A673 (cell line): ENCODE results near the gene PDE9A. TPM values are rescaled to one million over a fixed set of nuclear protein-coding genes. Genes with fewer than 3 reads are reported as not detected.

Experiments
- BruUV-seq: library from RNA; stranded (reverse); fragments of 400-500 nt; replicated peaks from 2 replicates; lab custom pipeline; 2021; lab: Mats Ljungman, UMichigan
- CTCF ChIA-PET: fragments of 300-600 bp; sonication (Branson Sonifier 250); formaldehyde crosslinking; loops from one replicate; lab custom pipeline; 2022; ENCODE audit warnings: antibody characterized with exemption; lab: Charles Lee
- POLR2A ChIA-PET: fragments of 300-600 bp; sonication (Branson Sonifier 250); formaldehyde crosslinking; loops from one replicate; lab custom pipeline; 2022; ENCODE audit warnings: antibody characterized with exemption; ENCODE audit not compliant: low non-redundant PET; lab: Charles Lee
- DNase-seq: peaks from one replicate; pipeline ENCODE4 v3.0.0-alpha.2; 2015; ENCODE audit warnings: low spot score
- H3K27ac ChIP-seq: fragments of 200-600 bp; sonication (generic); 2 replicates; pipeline ENCODE4 v1.5.1; 2016; ENCODE audit warnings: mixed run types, low read depth, mild to moderate bottlenecking, mixed read lengths, antibody characterized with exemption, low read length; ENCODE audit not compliant: poor library complexity, severe bottlenecking
- H3K27me3 ChIP-seq: fragments of 200-600 bp; sonication (generic); replicated peaks from 2 replicates; pipeline ENCODE4 v1.6.1; 2017; ENCODE audit warnings: mixed run types, low read depth, mild to moderate bottlenecking, mixed read lengths, antibody characterized with exemption, low read length; ENCODE audit not compliant: insufficient read depth, poor library complexity
- H3K36me3 ChIP-seq: fragments of 200-600 bp; sonication (generic); 2 replicates; pipeline ENCODE4 v1.6.1; 2016; ENCODE audit warnings: mixed run types, mild to moderate bottlenecking, mixed read lengths, antibody characterized with exemption, low read length; ENCODE audit not compliant: insufficient read depth, poor library complexity, severe bottlenecking
- H3K4me1 ChIP-seq: fragments of 200-600 bp; sonication (generic); 2 replicates; pipeline ENCODE4 v1.6.1; 2017; ENCODE audit warnings: mixed run types, mild to moderate bottlenecking, mixed read lengths, antibody characterized with exemption, low read length; ENCODE audit not compliant: insufficient read depth, poor library complexity, severe bottlenecking
- H3K4me3 ChIP-seq: fragments of 200-600 bp; sonication (generic); 2 replicates; pipeline ENCODE4 v1.5.1; 2016; ENCODE audit warnings: low read depth, mixed run types, mild to moderate bottlenecking, mixed read lengths, low read length; ENCODE audit not compliant: poor library complexity, severe bottlenecking
- H3K9me3 ChIP-seq: fragments of 200-600 bp; sonication (generic); 2 replicates; pipeline ENCODE4 v1.6.1; 2016; ENCODE audit warnings: mixed run types, low read depth, mild to moderate bottlenecking, mixed read lengths, antibody characterized with exemption, low read length; ENCODE audit not compliant: poor library complexity, severe bottlenecking
- CTCF ChIP-seq: fragments of 300-800, 200-600 bp; sonication (generic); conservative IDR thresholded peaks from 2 replicates; pipeline ENCODE4 v1.5.1; 2017; ENCODE audit warnings: low read depth, mild to moderate bottlenecking, antibody characterized with exemption, low read length, moderate library complexity, mixed read lengths
- EZH2 ChIP-seq: fragments of 200-600 bp; sonication (generic); IDR thresholded peaks from 2 replicates; pipeline ENCODE4 v1.6.1; 2017; ENCODE audit warnings: borderline replicate concordance, low read depth, mild to moderate bottlenecking, mixed read lengths, antibody characterized with exemption, low read length; ENCODE audit not compliant: poor library complexity, severe bottlenecking
- intact Hi-C: fragments of 100-400 bp; cut with micrococcal nuclease; formaldehyde crosslinking; loops from one replicate; pipeline ENCODE4 v1.10.0; 2022; ENCODE audit not compliant: unreplicated experiment
- total RNA-seq: library from RNA; stranded (reverse); gene quantifications from 2 replicates; pipeline ENCODE4 v1.2.3, GENCODE V29; 2021

The PDE9A gene
- total RNA-seq, 1 experiment from 2014 or later: 14.3 TPM

GRCh38 chr21:42616941-42617340 is 36.5 kb upstream of the PDE9A start:
- Histone ChIP-seq H3K9me3 (no peaks in the 10 kb centered on the region), H3K4me1 (no peaks in the 10 kb centered on the region), H3K27me3 (no peaks in the 10 kb centered on the region), H3K36me3 (no peaks in the 10 kb centered on the region), H3K27ac (no peak overlapping the region), H3K4me3 (no peak overlapping the region)
- TF ChIP-seq EZH2 (no peak), CTCF (no peak)
- intact Hi-C loops: no loop called here
- no TSS peak for BruUV-seq
- CTCF ChIA-PET: interaction anchor here (0.8 kb wide), 1 partner anchor 36 kb away, joined by 3 read pairs; no protein-coding TSS in a partner anchor
- POLR2A ChIA-PET: no interaction called here
- no peak for DNase-seq

GRCh38 chr21:42617486-42617885 is 35.9 kb upstream of the PDE9A start:
- no peaks in the 10 kb centered on the region for H3K4me1 ChIP-seq
- TF ChIP-seq CTCF: no peak
- no peak for TF ChIP-seq EZH2
- intact Hi-C loops: no loop called here
- ChIA-PET CTCF (interaction anchor here (0.8 kb wide), 1 partner anchor 36 kb away, joined by 3 read pairs; no protein-coding TSS in a partner anchor), POLR2A (no interaction called here)
- H3K36me3 ChIP-seq: no peaks in the 10 kb centered on the region
- no TSS peak for BruUV-seq
- no peak for DNase-seq
- no peak overlapping the region for H3K27ac ChIP-seq
- no peaks in the 10 kb centered on the region for H3K9me3 ChIP-seq
- no peak overlapping the region for H3K4me3 ChIP-seq
- H3K27me3 ChIP-seq: no peaks in the 10 kb centered on the region

GRCh38 chr21:42618707-42619102 is 34.7 kb upstream of the PDE9A start:
- Histone ChIP-seq H3K27me3 (no peaks in the 10 kb centered on the region), H3K36me3 (no peaks in the 10 kb centered on the region), H3K27ac (no peak overlapping the region), H3K4me3 (no peak overlapping the region), H3K9me3 (no peaks in the 10 kb centered on the region), H3K4me1 (no peaks in the 10 kb centered on the region)
- intact Hi-C loops: no loop called here
- no TSS peak for BruUV-seq
- no peak for DNase-seq
- TF ChIP-seq CTCF: no peak
- TF ChIP-seq EZH2: no peak
- CTCF ChIA-PET: no interaction called here
- POLR2A ChIA-PET: no interaction called here
